ENCODE measurements around the gene IGLL1.

Gene IGLL1

GRCh38 chr22:23531283-23531956 is 48.7 kb downstream of the IGLL1 start:
- no peaks in the 10 kb centered on the region for H3K9me3 ChIP-seq (ENCODE audit: low read length)
- H3K79me2 ChIP-seq (ENCODE audit: insufficient read depth, low read length) = no peaks in the 10 kb centered on the region
- H3K9me2 ChIP-seq (ENCODE audit: low read depth, low read length) = no peaks in the 10 kb centered on the region
- no peak overlapping the region for H2AFZ ChIP-seq (ENCODE audit: low read length)
- no peaks in the 10 kb centered on the region; the same call in 1 of the 2 replicates for H3F3A ChIP-seq (ENCODE audit: insufficient read depth, low read length)
- no peaks in the 10 kb centered on the region for H4K20me1 ChIP-seq (ENCODE audit: insufficient read depth, low read length)
- no peak overlapping the region for H3K4me2 ChIP-seq (ENCODE audit: low read length)
- TF ChIP-seq CTCF (IDR thresholded peaks at IDR 0.05; ENCODE audit: low read length) (no peak), EZH2 (IDR thresholded peaks at IDR 0.05; ENCODE audit: borderline replicate concordance, low read length) (no peak)
- H3K9ac ChIP-seq (ENCODE audit: low read length) = no peak overlapping the region
- no peaks in the 10 kb centered on the region for H3K36me3 ChIP-seq (ENCODE audit: insufficient read depth, low read length)
- H3K27me3 ChIP-seq (ENCODE audit: insufficient read depth, low read length) = no peaks in the 10 kb centered on the region
- peaks cover 24% of the 10 kb centered on the region for H3K4me1 ChIP-seq (ENCODE audit: insufficient read depth, low read length, severe bottlenecking)
- H3K4me3 ChIP-seq (ENCODE audit: low read depth, low read length, poor library complexity, severe bottlenecking) = no peak overlapping the region
- H3K27ac ChIP-seq (ENCODE audit: low read depth, low read length, poor library complexity, severe bottlenecking) = no peak overlapping the region

GRCh38 chr22:23530766-23531282 is 49.3 kb downstream of the IGLL1 start:
- no peaks in the 10 kb centered on the region for H3K27me3 ChIP-seq (ENCODE audit: insufficient read depth, low read length)
- H3K9me3 ChIP-seq (ENCODE audit: low read length) = no peaks in the 10 kb centered on the region
- TF ChIP-seq EZH2 (IDR thresholded peaks at IDR 0.05; ENCODE audit: borderline replicate concordance, low read length) (no peak), CTCF (IDR thresholded peaks at IDR 0.05; ENCODE audit: low read length) (no peak)
- H3K79me2 ChIP-seq (ENCODE audit: insufficient read depth, low read length) = no peaks in the 10 kb centered on the region
- H3F3A ChIP-seq (ENCODE audit: insufficient read depth, low read length) = no peaks in the 10 kb centered on the region; the same call in 1 of the 2 replicates
- H3K9ac ChIP-seq (ENCODE audit: low read length) = no peak overlapping the region
- no peak overlapping the region for H2AFZ ChIP-seq (ENCODE audit: low read length)
- no peak overlapping the region for H3K4me2 ChIP-seq (ENCODE audit: low read length)
- no peak overlapping the region for H3K4me3 ChIP-seq (ENCODE audit: low read depth, low read length, poor library complexity, severe bottlenecking)
- no peaks in the 10 kb centered on the region for H3K9me2 ChIP-seq (ENCODE audit: low read depth, low read length)
- H4K20me1 ChIP-seq (ENCODE audit: insufficient read depth, low read length) = no peaks in the 10 kb centered on the region
- H3K36me3 ChIP-seq (ENCODE audit: insufficient read depth, low read length) = no peaks in the 10 kb centered on the region
- no peak overlapping the region for H3K27ac ChIP-seq (ENCODE audit: low read depth, low read length, poor library complexity, severe bottlenecking)
- H3K4me1 ChIP-seq (ENCODE audit: insufficient read depth, low read length, severe bottlenecking) = peaks cover 18% of the 10 kb centered on the region

GRCh38 chr22:23530106-23530505 is 50.0 kb downstream of the IGLL1 start:
- Histone ChIP-seq H3K27me3 (ENCODE audit: insufficient read depth, low read length) (no peaks in the 10 kb centered on the region; the same call in 1 of the 2 replicates), H3F3A (ENCODE audit: insufficient read depth, low read length) (no peaks in the 10 kb centered on the region), H3K36me3 (ENCODE audit: insufficient read depth, low read length) (no peaks in the 10 kb centered on the region), H3K27ac (ENCODE audit: low read depth, low read length, poor library complexity, severe bottlenecking) (no peak overlapping the region), H3K4me3 (ENCODE audit: low read depth, low read length, poor library complexity, severe bottlenecking) (no peak overlapping the region), H3K9ac (ENCODE audit: low read length) (no peak overlapping the region), H3K9me3 (ENCODE audit: low read length) (no peaks in the 10 kb centered on the region), H3K9me2 (ENCODE audit: low read depth, low read length) (no peaks in the 10 kb centered on the region), H4K20me1 (ENCODE audit: insufficient read depth, low read length) (no peaks in the 10 kb centered on the region), H3K4me2 (ENCODE audit: low read length) (no peak overlapping the region), H3K4me1 (ENCODE audit: insufficient read depth, low read length, severe bottlenecking) (peaks cover 11% of the 10 kb centered on the region), H3K79me2 (ENCODE audit: insufficient read depth, low read length) (no peaks in the 10 kb centered on the region), H2AFZ (ENCODE audit: low read length) (no peak overlapping the region)
- TF ChIP-seq EZH2 (IDR thresholded peaks at IDR 0.05; ENCODE audit: borderline replicate concordance, low read length) = no peak
- no peak for TF ChIP-seq CTCF (IDR thresholded peaks at IDR 0.05; ENCODE audit: low read length)

All from OCI-LY1 (cell line).